ENCODE measurements around the gene TMC8.

The TMC8 gene

GRCh38 chr17:78110363-78111015, 20.1 kb upstream of the TMC8 start:
- no peak for TF ChIP-seq CTCF (conservative IDR thresholded peaks at IDR 0.05; ENCODE audit: low read depth, low read length)
- H3K4me3 ChIP-seq (ENCODE audit: low read depth, low read length), result no peak overlapping the region
- no peak for DNase-seq (ENCODE audit: low read depth)

- H3K4me3 ChIP-seq (ENCODE audit: low read depth, low read length), result no peak overlapping the region
- no peak for DNase-seq (ENCODE audit: low read depth)
- no peak for TF ChIP-seq CTCF (conservative IDR thresholded peaks at IDR 0.05; ENCODE audit: low read depth, low read length)
Measured at GRCh38 chr17:78111016-78111726, 19.4 kb upstream of the TMC8 start.

DNA sequence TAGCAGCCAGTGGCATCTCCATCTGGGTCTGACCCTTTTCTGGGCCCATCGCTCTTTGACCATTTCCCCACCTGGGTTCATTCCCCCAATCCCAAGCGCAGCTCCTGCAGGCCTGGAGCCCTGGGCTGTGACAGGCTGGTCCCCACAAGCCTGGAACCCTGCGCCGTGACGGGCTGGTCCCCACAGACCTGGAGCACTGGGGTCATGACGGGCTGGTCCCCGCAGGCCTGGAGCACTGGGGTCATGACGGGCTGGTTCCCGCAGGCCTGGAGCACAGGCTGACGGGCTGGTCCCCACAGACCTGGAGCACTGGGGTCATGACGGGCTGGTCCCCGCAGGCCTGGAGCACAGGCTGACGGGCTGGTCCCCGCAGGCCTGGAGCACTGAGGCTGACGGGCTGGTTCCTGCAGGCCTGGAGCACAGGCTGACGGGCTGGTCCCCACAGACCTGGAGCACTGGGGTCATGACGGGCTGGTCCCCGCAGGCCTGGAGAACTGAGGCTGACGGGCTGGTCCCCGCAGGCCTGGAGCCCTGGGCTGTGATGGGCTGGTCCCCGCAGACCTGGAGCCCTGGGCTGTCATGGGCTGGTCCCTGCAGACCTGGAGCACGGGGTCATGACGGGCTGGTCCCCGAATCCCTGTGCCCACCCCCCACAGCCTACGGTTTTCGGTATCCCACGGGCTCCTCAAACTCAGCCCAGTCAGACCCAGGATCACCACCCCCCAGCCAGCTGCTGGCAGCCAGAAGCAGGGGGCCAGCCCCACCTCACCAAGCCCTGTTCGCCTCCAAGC, 18.6 kb upstream of the TMC8 start:
- no peak for DNase-seq (ENCODE audit: low read depth)
- no peak for TF ChIP-seq CTCF (conservative IDR thresholded peaks at IDR 0.05; ENCODE audit: low read depth, low read length)
- no peak overlapping the region for H3K4me3 ChIP-seq (ENCODE audit: low read depth, low read length)

DNA sequence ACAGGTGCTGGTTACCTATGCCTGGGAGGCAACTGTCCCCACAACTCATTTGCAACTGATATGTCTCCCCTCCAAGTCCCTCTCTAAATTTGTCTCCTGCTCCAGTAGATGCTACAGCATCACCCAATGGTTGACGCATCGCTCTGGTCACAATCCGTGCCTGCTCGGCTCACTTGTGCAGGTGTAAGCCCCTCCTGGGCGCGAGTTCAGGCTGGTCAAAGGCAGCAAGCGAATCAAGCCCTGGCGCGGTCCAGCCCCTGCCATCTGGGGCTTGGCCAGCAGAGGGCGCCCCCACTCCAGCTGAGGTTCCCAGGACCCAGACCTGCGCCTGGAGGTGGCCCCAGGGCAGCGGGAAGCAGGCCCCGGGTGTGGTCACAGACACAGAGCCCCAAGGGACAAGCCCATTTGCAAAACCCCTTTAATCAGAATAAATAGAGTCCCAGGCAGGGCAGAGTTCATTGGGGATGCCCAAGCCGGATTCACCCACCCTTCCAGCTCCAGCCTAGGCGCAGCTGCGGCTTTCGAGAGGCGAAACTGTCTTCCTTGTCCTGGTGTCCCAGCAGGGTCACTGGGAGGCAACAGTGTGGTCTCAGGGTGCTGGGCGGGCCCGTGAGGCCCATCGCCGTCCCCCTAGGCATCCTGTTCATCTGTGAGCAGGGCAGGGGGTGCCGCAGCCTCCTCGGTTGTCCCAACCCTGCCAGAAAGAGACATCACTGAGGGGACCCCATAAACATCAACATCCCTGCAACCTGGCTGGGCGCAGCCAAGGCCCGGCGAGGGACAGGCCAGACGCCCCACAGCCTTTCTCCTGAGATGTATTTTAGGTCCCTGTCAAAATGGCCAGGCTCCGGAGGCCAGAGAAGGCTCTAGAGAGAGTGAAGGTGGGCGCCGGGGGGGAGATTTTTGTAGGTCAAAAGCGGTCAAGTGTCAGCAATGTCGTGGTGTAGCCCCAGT, 17.8 kb upstream of the TMC8 start:
- no peak overlapping the region for H3K4me3 ChIP-seq (ENCODE audit: low read depth, low read length)
- peak; percentile 93 for TF ChIP-seq CTCF (conservative IDR thresholded peaks at IDR 0.05; ENCODE audit: low read depth, low read length)
- peak; percentile 54 for DNase-seq (ENCODE audit: low read depth)

- TF ChIP-seq CTCF (conservative IDR thresholded peaks at IDR 0.05; ENCODE audit: low read depth, low read length), result no peak
- H3K4me3 ChIP-seq (ENCODE audit: low read depth, low read length), result no peak overlapping the region
- no peak for DNase-seq (ENCODE audit: low read depth)
Measured at GRCh38 chr17:78113804-78114785, 16.5 kb upstream of the TMC8 start.
